SHP77 treated with DMSO at 0.1 percent for 48 hours (cell line): ENCODE data around the gene PRKN.
"Not testable (repeated sequence)": the region's sequence is repeated elsewhere in the genome, so short reads cannot be mapped to it uniquely, and the experiment has no call there.

Experiments used
- DNase-seq: peaks from one replicate; lab custom pipeline; 2025; lab: John Stamatoyannopoulos, UW

PRKN gene

GRCh38 chr6:161348628-161348994, 1379.0 kb downstream of the PRKN start:
- DNase-seq: no peak

DNA sequence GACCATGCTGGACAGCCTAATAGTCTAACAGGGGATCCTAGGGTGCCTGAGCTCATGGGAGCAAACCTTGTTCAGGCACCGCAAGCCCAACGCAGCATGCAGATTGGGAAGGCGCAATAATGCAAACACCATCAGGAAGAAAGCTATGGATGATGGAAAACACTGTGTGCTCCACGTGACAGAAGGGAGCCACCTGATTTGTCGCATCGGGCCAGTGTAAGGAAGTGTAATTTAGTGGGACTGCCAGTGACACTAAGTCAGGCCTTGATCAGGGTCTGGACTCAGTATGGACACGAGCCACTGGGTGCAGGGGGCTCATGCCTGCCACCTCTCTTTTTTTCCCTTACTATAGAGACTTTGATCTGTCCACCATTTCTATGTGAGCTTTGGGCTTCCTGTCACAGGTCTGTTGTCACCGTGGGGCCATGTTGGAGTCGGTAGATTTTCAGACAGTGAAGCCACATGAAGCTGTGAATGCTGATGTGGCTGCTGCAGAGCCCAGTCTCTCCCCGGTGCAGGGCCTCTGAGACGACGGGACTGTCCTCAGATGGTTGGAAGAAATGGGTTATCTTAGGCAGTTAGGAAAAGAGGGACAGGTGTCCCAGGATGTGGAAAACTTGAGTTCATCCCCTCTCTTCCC, 1379.5 kb downstream of the PRKN start:
- no peak for DNase-seq

DNA sequence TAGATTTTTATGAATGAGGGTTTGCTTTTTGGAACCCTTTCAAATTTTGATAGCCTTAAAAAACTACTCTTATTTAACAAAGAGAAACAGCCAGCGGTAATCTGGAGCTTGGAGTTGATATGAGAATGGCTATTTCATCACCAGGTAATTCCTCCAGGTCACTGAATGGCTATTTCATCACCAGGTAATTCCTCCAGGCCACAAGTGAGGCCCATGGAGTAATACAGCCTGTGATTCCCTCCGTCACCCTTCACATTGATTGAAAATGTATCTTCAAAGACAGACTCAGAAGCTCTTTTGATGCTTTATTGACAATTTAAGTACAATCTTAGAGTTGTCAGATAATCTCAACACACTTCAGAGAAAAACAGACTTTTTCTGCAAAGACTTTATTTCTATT, 1380.4 kb downstream of the PRKN start:
- no peak for DNase-seq

DNA sequence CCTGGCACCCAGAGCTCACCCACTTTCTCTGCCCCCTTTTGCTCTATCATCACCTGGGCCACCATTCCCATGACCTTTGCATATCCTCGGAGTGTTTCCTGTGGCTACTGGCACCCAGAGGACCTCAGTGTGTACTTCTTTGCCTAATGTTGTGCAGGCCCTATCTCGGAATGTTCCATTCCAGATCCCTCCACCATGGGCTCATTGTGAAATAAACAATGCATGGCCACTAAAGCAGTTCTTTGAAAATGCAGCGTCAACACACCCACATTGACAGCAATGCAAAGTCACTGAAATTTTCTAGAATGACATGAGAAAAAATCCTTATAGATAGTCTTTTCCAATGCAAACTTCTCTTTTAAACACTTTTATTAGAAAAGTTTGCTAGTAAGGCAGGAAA, 1380.8 kb downstream of the PRKN start:
- DNase-seq: no peak

DNA sequence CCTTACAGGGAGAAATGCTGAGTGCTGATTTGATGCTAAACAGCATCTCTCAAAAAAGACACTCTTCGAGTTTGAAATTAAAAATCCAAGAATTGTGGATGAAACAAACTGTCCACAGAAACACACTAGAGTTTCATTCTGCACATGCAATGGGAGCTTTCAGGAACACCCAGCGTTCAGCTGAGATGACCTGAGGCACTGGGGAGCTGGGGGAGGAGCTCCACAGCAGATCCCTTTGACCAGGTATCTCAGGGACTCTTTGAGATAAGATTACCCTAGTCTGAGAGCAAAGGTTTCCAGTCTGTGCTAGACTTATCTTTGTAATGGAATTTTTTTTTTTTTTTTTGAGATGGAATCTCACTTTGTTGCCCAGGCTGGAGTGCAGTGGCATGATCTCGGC, 1382.9 kb downstream of the PRKN start:
- no peak for DNase-seq

DNA sequence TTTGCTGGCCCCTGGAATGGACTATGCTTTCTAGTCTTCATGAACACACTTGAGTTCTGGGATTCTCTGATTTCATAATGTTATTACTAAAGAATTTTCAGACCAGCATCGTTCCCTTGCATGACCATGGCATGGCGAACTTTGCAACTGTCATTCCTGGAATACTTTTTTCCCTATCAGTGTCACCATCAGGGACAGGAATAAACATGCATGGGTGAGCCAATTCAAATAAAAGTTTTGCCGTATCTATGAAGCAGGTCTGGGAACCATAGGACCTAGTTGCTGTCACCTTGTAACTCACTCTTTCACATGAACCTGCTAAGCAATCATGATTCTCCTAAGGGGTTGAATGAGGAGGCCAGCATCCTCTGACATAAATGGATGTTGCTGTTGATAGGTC, 1385.5 kb downstream of the PRKN start:
- no peak for DNase-seq

DNA sequence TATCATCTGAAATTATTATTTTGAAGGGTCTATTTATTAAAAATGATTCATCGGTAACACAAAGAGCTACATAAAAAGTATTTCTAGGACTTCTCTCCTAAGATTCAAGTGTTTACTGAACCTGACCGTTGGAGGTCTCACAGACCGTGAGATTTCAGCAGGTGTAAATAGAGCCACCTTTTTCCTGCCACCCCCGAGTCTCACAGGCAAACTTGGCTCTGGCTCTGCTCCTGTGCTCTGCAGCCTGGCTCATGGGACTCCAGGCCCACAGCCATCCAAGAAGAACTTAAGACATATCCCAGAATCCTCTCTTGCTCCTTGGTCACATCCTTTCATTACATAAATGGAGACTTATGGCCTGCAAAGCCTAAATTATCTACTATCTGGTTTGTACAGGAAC, 1385.9 kb downstream of the PRKN start:
- no peak for DNase-seq

GRCh38 chr6:161338015-161338414, 1389.6 kb downstream of the PRKN start:
- DNase-seq: no peak

- DNase-seq: no peak
Observed at GRCh38 chr6:161336479-161336878, 1391.1 kb downstream of the PRKN start.

DNA sequence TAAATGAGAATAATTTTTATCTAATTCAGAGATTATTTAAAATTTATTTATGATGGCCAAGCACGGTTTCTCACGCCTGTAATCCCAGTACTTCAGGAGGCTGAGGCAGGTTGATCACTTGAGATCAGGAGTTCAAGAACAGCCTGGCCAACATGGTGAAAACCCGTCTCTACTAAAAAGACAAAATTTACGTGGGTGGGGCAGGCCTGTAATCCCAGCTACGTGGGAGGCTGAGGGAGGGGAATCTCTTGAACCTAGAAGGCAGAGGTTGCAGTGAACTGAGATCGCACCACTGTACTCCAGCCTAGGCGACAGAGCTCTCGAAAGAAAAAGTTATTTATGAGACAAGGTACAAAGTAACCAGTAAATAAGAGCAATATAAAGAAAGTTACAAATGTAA, 1394.2 kb downstream of the PRKN start:
- DNase-seq: no peak

GRCh38 chr6:161331402-161332081, 1396.0 kb downstream of the PRKN start:
- not testable (repeated sequence) for DNase-seq

GRCh38 chr6:161327360-161327953, 1400.1 kb downstream of the PRKN start:
- no peak for DNase-seq

GRCh38 chr6:161319231-161319630, 1408.3 kb downstream of the PRKN start:
- DNase-seq: no peak

GRCh38 chr6:161318456-161318855, 1409.1 kb downstream of the PRKN start:
- no peak for DNase-seq

DNA sequence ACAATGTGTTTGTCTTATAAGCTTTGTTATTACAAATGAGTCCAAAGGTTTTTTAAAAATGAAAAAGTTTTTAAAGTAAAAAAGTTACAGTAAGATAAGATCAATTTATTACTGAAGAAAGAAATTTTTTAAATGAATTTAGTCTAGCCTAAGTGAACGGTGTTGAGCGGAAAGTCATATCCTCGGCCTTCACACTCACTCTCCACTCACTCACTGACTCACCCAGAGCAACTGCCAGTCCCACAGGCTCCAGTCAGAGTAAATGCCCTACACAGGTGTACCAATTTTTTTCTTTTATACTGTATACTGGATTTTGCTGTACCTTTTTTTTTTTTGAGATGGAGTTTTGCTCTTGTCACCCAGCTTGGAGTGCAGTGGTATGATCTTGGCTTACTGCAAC, 1411.0 kb downstream of the PRKN start:
- DNase-seq: no peak

DNA sequence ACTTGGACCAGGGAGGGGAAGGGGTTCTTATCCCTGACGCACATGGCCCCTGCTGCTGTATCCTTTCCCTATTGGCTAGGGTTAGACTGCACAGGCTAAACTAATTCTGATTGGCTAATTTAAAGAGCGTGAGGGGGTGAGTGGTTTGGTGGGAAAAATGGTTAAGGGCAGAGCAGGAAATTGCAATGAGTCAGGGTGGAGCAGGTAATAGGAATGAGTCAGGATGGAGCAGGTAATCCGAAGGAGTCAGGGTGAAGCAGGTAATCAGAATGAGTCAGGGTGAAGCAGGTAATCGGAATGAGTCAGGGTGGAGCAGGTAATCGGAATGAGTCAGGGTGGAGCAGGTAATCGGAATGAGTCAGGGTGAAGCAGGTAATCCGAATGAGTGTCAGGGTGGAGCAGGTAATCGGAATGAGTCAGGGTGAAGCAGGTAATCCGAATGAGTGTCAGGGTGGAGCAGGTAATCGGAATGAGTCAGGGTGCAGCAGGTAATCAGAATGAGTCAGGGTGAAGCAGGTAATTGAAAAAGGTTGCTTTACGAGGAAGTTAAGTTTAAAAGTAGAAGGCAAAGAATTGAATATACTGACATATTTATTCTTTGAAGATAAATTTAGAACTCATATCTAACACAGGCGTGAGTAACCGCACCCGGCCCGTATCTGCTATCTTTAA, 1412.2 kb downstream of the PRKN start:
- not testable (repeated sequence) for DNase-seq

DNA sequence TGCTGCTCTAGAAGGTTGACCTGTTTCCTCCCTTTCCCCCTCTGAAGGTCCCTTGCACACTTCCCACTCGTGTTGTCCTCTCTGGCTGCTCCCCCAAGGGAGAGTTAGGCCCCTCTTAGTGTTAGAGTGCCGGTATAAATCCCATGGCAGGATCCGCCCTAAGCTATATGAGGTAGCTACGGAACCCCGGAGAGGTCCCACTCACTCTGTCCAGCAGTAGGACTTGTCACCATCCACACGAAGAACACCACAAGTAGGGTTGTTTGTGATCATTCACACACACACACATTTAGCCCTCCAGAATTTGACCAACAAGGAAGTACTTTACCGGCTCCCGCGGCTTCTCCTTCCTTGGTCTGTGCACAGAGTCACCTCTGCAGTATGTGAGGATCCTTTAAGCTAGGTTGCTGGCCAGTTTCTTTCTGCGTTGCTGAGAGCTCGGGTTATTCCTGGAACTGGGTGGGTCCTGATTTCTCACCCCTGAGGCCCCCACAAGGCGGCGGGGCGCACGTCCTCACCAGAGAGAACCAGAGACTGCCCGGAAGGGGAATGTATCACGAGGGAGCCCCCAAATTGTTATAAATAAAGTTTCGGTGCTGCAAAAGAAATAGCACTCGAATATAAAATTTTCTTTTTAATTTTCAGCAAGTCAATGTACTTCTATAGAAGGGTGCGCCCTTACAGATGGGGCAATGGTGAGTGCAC, 1412.9 kb downstream of the PRKN start:
- DNase-seq: not testable (repeated sequence)

DNA sequence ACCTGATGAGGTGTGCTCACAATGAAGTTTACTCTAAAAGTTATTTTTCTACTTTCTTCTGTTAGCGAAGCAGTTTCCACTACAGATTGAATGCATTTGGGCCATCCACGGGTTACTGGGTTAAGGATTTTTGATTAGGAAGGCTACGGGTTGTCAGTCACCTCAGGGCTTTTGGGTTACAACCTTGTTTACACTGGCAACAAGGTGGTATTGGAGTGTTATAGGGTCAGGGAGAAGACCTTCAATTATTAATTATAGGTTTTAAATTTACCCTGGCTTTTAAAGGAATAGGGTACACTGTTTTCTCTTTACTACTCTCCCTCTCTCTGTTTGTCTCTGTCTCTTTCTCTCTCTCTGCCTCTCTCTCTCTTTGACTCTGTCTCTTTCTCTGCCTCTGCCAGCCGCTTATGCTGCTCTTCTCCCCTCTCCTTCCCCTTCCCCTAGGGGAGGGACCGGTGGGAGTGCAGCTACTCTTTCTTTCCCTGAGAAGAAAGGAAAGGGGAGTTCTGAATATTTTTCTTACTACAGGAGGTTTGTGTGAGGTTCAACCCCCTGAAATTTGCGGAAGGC, 1413.5 kb downstream of the PRKN start:
- DNase-seq: no peak

DNA sequence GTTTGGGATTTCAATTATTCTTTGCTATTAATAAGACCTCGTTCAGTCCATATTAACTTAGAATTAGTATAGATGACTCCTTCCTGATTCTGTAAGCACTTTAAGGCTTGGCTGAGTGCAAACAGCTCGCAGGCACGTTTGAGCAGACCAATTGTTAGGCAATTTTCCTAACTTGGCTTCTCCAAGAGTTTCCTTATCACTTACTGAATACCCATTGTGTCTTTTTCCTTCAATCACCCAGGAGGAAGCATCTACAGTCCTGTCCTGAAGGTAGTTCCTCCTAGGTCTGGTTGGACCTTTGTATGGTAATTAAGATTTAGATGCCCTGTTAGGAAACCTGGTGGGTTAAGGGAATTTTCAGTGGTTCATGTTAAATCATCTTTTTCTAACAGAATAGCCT, 1414.1 kb downstream of the PRKN start:
- DNase-seq: not testable (repeated sequence)

DNA sequence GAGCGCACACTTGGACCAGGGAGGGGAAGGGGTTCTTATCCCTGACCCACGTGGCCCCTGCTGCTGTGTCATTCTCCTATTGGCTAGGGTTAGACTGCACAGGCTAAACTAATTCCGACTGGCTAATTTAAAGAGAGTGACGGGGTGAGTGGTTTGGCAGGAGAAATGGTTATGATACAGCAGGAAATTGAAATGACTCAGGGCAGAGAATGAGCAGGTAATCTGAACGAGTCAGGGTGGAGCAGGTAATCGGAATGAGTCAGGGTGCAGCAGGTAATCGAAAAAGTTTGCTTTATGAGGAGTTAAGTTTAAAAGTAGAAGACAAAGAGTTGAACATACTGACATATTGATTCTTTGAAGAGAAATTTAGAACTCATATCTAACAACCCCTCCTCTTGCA, 1417.8 kb downstream of the PRKN start:
- DNase-seq: not testable (repeated sequence)

DNA sequence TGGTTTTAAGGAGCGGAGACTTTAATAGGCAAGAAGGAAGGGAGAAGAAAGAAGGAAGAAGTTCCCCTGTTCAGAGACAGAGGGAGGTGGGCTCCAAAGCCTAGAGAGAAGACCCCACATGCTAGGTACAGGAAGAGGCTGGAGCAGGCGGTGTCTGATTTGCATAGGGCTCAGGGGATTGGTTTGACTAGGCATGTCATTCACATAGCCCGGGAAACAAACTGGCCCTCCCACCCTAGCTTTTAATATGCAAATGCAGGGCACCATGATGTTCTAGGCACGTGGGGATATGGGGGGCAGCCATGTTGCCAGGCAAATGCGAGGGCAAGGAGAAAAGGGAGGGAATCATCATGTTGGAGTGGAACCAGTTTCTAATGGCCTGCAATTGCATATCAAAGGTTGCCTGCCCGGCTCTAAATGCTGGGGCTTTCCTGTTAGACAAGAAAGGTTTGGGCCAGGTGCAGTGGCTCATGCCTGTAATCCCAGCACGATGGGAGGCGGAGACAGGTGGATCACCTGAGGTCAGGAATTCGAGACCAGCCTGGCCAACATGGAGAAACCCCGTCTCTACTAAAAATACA, 1419.4 kb downstream of the PRKN start:
- no peak for DNase-seq

DNA sequence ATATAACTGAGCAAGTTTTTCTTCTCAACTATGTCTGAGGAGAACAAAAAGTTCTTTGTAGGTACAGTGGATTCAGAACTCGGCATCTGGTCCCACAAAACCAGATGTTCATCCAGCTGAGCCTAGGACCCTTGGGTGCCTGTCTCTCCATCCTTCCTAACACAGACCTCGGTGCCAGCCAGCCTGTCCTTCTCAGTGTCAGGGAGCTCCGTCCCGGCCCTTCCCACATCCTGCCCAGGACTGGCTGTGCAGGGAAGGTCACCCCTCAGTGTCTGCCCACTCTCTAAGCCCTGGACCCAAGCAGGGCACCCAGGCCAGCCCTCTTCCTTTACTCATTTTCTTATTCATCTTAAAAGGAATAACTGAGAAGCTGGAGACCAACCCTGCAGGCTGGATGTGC, 1421.7 kb downstream of the PRKN start:
- DNase-seq: no peak
